Measurements from ENCODE around the gene MAGI1.
A peak's percentile ranks its signal among the peaks of the same experiment; 100 is the strongest.
"Not testable (repeated sequence)": the region's sequence is repeated elsewhere in the genome, so short reads cannot be mapped to it uniquely, and the experiment has no call there.

The MAGI1 gene

DNA sequence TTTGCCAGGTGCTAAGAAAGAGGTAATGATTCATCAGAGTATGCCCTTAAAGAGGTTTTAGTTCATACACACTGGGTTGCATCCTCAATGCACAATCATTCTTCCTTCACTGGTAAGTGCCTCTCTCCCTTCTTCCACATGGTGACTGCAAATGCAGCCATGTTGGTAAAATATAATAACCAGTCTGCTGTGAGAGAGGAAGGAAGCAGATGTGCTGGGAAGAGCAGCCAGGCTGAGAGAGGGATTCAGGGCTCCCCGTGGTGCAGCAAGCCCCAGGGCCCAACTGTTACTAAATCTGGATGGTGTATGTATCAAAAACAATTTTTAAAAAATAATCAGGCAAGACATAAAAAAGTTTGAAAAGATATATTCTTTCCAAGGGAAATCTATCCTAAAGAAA is 498.1 kb downstream of the MAGI1 start:
- DNase-seq, result no peak

DNA sequence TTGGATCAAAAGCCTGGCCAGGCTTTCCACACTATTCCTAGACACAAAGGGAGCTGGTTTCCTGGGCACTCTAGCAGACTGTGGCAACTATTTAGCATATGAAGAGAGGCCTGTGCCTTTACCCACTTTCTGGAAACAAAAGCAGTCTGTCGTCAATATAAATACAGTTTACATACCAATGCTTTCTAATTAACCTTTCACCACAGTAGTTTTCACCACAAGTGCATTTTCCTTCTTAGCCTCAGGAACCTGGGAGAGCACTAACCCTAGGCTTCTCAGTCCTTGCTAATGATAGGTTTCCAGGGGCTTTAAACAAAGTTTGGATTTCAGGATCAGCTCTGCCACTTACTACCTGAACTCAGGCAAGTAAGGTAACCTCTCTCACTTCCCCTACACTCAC is 499.1 kb downstream of the MAGI1 start:
- DNase-seq, result peak in 4 of 56 donors; percentile 5 to 12 (median 8)

DNA sequence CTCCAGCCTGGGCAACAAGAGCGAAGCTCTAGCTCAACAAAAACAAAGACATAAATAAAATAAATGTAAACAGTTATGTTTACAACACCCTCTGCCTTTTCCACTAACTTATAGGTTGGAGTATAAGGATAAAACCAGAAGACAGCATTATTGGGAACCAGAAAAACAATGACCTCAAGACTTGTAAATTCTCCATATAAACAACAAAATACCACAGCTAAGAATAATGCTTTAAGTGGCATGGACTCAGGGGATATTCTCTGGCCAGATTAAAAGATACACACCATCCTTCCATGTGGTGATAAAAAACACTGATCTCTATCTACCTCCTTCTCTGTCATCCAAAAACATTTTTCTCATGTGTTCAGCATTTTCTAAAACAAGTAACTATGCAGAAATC is 500.6 kb downstream of the MAGI1 start:
- no peak for DNase-seq

DNA sequence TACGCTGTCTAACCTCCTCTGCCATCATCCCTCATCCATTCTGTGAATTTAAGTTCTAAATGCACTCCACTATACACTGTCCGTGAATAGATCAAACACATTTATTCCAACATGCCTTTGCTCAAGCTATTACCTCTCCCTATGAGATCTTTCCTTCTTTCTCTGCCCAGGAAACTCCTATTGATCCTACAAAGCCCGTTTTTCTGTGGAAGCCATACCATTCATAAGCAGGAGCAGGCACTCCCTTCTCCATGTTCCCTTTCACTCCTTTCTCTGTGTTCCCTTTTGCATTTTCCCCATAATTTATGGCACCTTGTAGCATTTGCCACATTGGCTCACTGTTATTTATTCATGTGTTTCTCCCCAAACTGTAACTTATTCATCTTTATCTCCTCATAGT is 501.6 kb downstream of the MAGI1 start:
- DNase-seq, result no peak

DNA sequence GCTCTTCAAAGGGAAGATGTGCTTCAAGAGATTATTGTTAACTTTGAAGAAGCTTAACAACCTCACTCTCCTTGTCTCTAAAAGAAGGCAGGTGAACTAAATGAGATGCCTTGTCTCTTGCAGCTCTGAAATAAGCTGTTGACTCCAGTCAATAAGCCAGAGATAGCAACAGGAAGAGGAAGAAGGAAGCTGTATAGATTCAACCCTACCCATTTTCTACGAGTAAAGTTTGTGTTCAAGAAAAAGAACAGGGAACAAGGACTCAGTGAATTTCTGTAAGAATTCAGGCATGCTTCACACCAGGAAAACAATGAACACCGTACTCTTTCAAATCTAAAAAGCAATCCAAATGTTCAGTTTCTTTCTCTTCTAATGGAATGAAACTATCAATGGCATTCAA is 503.5 kb downstream of the MAGI1 start:
- no peak for DNase-seq

DNA sequence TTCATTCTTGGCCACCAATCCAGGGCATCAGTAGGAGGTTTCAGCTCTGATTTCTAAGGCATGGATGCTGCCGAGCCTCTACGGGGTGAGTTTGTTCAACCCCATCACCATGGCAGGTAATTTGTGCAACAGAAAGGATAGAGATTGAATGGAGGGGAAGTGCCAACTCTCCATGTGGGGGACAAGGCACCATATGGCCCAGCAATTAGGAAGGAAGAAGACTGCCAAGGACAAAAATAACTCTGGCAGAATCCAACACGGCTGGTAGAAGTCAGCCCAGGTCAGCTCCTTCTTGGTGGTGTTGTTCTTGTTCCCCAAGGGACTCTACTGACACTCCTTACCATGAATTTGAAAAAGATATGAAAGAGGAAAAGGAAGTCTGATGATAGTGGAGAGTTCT is 503.9 kb downstream of the MAGI1 start:
- DNase-seq, result no peak

DNA sequence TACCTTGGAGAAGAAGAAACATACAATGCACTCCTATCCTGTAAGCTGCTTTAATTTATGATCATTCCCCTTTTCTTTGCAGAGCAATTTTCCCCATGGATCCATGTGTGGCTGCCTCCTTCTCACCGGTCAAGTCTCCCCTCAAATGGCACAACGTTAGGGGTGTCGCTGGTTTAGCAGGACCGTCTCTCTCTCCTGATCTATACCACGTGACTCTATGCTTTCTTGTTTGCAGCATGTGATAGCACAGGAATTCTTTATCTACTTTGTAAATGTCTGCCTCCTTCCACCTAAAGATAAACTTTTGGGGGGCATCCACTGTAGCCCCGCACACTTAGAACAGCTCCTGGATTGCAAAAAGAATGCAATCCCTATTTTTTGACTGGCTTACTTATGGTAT is 506.0 kb downstream of the MAGI1 start:
- no peak for DNase-seq

DNA sequence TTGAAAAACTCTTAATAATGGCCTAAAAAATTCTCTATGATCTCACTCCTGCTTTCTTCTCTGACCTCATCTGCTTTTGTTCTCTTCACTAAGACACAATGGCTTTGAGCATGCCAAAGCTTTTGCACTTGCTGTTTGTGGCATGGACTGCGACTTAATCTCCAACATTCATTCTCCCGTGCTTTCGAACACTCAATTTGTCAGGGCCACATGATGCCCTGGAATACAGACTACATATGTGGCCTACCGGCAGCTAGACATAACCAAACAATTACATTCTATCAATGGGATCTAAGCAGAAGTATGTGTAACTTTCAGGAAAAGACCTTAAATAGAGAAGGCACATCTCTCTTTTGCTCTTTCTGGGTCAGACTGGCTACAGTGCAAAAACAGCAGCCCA is 506.5 kb downstream of the MAGI1 start:
- DNase-seq, result peak in 5 of 56 donors; percentile 2 to 30 (median 14)

DNA sequence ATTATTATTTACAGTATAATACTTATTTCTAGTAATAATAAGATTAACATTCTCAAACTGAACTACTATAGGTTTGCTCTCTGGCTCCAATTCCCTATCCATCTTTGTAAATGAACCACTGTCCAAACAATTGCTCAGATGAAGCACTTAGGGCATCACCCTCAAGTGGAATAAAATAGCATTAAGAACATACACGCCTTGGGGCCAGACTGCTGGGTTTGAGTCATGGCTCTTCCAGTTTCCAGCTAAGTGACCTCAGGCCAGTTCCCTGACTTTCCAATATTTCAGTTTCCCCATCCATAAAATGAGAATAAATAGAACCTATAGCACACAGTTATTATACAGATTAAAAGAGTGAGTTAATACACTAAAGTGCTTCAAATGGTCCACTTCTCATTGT is 507.2 kb downstream of the MAGI1 start:
- DNase-seq, result no peak

DNA sequence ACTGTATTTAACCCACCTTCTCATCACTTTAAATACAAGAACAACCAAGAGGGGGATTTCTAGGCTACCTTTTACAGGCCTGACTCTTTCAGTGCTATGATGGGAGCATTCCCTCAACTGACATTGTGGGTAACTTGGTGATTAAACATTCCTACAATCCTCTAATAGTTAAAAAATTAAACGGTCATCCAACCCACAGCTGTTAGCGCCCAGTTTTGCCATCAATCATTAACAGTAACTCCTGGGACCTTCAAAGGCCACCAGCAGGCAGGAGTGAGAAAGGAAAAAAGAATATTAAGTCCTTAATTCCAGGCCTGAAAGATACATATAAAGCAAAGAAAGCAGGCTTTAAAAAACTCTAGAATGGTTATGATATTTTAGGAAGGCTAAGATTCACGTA is 512.1 kb downstream of the MAGI1 start:
- no peak for DNase-seq

DNA sequence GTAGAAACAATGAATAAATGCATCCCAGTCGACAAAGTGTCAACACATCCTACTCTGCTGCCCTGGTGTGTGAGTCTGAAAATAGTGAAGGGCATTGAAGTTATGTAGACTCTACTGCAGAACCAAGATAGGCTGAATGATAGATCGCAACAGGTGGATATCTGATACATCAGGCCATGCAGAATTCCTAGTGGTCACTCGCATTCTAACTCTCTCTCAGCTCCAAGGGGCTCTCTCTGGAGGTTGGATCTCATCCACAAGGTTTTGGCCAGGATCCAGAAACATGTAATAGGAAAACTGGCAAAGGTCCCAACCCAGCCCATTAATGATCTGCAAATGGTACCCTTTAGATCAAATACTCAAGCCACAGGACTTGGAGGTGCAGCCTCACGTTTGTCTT is 514.1 kb downstream of the MAGI1 start:
- DNase-seq, result peak in 1 of 56 donors; percentile 25

DNA sequence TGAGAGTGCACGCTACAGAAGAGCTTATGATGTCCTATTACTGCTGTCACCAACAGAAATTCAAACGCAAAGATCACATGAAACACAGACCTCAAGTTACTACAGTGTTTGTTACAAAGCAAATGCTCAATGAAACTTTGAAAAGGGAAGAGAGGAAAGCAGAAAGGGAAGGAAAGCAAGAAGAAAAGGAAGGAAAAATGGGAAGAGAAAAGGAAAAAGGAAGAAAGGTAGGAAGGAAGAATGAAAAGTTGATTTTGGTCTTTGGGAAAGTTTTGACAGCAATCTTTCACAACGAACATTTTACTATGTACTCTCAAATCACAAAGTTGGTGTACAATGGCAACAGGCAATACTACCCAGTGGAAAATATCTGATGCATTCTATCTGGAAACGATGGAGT is 514.8 kb downstream of the MAGI1 start:
- no peak for DNase-seq

DNA sequence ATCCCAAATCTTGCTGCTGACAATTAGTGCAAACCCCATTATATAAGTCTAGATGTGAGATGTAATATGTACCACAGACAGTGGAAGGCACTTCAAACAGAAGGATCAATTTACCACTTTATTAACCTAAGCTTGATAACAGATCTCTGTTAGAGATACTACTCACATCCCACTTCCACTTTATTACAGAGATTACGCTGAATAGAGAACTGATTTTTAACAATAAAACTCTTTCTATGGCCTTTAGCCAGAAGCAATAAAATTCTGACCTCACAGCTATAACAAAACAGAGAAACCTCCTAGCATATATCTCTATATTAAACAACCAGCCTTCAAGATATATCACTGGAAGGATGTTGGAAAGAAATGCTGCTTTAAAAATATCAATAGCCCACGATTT is 517.7 kb downstream of the MAGI1 start:
- DNase-seq, result no peak

DNA sequence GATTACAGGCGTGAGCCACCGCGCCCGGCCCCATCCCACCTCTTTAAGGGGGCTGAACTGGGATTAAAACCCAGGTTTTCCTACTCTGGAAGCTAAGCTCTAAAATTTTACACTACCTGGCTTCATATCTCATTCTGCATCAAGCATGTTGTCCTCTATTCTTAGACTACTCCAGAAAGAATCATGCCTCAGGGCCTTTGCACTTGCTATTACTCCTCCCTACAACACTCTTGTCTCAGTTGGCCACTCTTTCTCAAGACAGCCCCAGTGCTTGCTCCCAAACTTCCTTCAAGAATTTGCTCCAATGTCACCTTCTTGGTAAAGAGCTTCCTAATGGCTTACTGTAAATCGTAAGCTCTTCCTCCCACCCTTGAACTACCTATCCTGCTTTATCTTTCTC is 521.7 kb downstream of the MAGI1 start:
- DNase-seq, result no peak

DNA sequence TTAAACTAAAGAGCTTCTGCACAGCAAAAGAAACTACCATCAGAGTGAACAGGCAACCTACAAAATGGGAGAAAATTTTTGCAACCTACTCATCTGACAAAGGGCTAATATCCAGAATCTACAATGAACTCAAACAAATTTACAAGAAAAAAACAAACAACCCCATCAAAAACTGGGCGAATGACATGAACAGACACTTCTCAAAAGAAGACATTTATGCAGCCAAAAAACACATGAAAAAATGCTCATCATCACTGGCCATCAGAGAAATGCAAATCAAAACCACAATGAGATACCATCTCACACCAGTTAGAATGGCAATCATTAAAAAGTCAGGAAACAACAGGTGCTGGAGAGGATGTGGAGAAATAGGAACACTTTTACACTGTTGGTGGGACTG is 524.4 kb downstream of the MAGI1 start:
- DNase-seq, result not testable (repeated sequence)

DNA sequence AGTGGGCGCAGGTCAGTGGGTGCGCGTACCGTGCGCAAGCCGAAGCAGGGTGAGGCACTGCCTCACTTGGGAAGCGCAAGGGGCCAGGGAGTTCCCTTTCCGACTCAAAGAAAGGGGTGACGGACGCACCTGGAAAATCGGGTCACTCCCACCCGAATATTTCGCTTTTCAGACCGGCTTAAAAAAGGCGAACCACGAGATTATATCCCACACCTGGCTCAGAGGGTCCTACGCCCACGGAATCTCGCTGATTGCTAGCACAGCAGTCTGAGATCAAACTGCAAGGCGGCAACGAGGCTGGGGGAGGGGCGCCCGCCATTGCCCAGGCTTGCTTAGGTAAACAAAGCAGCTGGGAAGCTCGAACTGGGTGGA is 529.3 kb downstream of the MAGI1 start:
- DNase-seq, result not testable (repeated sequence)

DNA sequence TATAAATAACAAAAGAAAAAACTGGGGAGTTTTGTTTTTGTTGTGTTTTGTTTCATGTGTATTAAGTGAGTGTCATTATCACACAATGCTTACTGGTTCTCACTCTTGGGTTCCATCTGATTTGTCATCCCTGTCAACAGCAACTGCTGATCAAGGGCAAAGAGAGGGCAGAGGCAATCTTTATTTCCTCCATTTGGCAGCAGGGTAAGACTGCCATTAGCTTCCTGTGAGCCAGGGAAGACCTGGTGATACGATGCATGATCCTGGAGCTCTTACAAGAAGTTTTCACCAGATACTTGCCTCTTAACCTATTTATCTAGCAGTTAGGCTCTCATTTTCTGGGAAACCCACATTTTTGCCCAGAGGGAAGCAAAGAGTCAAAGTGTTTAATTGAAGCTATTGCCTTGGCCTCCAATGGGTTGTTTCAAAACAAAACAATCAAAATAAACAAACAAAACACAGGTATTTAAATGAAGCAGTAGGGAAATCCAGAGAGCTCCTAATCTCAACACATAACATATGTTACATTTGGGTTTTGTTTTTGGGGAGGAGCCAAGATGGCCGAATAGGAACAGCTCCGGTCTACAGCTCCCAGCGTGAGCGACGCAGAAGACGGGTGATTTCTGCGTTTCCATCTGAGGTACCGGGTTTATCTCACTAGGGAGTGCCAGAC is 529.8 kb downstream of the MAGI1 start:
- no peak for DNase-seq

DNA sequence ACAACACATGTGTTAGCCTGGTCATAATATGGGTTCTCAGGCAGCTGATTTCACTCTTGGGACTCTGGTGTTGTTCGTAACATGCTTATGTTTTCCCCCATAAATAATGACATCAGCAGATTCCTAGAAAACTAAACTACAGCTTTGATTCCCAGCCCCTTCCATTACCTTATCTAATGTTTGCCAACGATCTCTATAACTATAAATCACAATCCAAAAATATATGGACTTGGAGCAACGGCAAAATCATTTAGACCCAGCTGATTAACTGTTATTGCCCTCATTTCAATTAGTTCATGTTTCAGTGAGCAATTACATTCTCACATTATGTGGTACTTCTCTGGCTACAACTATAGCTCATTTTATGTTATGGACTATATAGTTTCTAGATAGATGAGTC is 531.3 kb downstream of the MAGI1 start:
- no peak for DNase-seq

DNA sequence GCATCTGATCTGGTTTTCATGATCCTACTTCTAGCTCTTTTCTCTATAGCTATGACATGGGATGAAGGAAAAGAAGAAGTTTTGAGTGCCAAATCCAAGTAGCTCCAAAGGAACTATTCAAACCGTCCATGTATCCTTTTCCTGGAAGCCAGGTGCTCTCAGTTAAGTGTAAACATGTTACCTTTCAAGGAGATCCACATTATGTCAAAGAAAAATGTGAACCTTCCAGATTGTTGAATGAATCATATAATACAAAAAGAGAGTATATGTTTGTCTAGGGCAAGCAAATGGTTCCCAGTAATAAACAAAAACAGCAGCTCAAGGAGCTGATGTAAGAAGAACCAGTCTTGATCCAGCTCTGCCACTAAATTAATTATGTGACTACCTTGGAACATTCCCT is 534.9 kb downstream of the MAGI1 start:
- no peak for DNase-seq

DNA sequence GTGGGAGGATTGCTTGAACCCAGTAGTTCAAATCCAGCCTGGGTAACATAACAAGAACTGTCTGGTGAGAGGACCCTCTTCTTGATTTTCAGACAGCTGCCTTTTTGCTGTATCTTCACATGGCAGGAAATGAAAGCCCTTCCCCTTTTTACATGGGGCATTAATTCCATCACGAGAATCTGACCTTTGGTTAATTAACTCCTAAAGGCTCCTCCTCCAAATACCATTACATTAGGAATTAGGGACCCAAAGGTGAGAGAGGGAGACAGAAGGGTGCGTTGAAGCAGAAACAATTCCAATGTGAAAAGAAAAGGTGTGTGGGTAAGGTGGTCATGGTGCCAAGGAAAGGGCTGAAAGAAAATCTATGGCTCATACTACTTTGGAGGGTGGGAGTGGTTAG is 536.2 kb downstream of the MAGI1 start:
- DNase-seq, result no peak

DNA sequence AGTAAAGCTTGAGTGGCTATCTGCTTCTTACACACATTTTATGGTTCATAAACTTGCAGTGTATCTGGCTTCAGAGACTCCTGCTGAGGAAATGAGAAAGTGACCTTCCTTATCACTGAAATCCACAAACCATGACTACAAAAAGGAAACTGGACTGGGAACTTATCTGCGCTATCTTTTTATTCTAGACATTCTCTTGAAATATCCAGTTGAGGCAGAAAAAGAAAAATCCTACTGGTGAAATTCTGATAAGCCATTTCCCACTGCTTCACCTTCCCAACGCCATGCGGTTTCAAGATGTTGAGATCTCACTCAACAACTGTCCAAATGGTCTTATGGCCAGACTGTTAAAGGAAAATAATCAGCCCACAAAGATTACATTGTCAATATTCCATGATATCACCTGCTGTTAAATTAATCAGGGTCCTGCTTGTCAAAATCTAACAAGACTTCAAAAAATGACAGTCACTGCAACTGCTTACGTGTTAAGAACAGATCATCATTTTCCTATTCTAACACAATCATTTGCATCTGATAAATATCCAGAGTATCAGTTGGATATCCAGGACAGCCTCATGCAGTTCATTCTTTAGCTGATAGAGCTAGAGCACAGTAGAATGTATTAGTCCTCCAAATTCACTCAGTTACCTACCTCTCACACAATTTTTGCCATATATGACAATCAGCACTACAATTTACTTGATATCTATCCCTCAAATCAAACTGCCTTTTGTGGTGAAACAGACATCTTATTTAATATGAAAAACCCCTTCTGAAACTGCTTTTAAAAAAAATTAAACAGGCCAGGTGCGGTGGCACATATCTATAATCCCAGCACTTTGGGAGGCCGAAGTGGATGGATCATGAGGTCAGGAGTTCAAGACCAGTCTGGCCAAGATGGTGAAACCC is 538.1 kb downstream of the MAGI1 start:
- DNase-seq, result no peak

DNA sequence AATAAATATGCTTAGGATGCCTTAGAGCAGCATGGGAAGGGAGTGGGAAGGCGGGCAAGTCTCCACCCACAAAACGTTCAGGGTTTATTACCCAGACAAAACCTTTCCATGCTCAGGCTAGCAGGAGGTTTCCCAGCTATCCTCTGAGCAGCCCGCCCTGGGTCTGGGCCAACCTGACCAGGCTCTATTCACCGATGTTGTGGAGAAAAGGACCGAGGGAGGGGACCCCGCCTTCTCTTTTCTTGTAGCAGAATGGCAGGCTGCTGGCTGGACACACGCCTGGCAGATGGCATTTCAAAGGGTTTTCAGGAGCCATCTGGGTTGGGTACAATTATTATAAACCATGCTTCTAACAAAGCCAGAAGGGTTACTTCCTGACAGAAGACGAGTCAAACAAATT is 540.9 kb downstream of the MAGI1 start:
- DNase-seq, result peak in 41 of 56 donors; percentile 3 to 71 (median 28)

DNA sequence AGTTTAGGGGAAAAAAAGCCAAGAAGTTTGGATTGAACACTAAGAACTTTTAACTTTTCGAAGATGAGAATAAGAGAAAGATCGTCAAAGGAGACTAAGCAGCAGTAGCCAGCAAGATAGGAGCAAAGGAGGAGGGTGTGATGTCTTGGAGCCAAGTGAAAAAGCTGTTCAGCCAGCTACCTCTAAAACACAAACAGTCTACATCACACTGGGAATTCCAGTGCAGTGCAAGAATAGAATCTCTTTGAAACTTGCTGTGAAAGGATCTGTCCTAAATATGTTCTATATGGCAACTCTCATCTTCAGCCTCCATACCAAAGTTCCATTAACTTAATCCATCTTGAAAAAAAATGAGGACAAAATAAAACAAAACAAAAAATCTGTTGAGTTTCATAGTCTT is 541.5 kb downstream of the MAGI1 start:
- DNase-seq, result no peak
